GM18519 (cell line): ENCODE results near the gene TTC24.

Source experiments
- ATAC-seq: cut with Tn5 transposase; IDR thresholded peaks from one replicate; pipeline ENCODE4 v1.9.1; 2021; ENCODE audit warnings: mild to moderate bottlenecking, moderate library complexity; ENCODE audit not compliant: unreplicated experiment, low FRiP score

TTC24 gene

GRCh38 chr1:156632355-156632754 lies 52.8 kb downstream of the TTC24 start:
- no peak for ATAC-seq
